NCI-H2196 (cell line): ENCODE results near the gene CCDC80.
"Not testable (repeated sequence)": the region's sequence is repeated elsewhere in the genome, so short reads cannot be mapped to it uniquely, and the experiment has no call there.

Experiments
- DNase-seq: peaks from one replicate; lab custom pipeline; 2025; ENCODE audit not compliant: unreplicated experiment; lab: John Stamatoyannopoulos, UW

CCDC80 gene

DNA sequence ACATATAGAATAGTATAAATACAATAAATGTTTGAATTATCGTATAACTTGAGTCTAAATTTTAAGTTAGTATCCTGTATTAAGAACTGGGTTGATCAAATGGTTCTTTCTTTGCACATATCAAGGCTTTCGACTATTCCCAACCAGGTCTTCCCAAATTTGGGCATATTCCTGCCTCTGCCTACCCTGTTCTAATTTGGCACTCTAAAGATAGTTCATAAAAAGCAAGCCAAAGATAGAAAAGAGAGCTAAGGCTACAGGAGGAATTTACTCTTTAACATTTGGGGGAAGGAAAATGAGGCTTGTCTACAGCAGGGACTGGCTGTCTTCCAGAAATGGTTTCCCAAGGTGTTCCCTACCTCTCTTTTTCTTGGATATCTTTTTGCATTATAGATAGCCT lies 43.0 kb downstream of the CCDC80 start:
- DNase-seq: no peak

DNA sequence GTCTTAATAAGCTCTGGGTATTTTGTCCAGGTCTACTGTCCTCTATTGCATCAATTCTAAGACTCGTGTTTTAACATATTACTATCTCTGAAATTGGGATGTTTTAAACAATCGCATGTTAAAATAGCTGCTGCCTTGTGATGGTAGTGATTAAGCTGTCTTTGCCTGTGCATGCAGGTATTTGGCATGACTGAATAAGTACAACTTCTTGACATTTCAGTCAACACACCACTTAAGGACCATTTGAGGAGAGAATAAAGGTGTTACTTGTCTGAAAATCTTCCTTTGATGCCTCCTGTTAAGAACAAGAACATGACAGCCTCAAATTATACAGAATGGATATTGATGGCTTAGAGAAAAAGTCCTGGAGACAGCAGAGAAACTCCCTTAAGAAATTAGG lies 46.1 kb downstream of the CCDC80 start:
- DNase-seq: no peak

DNA sequence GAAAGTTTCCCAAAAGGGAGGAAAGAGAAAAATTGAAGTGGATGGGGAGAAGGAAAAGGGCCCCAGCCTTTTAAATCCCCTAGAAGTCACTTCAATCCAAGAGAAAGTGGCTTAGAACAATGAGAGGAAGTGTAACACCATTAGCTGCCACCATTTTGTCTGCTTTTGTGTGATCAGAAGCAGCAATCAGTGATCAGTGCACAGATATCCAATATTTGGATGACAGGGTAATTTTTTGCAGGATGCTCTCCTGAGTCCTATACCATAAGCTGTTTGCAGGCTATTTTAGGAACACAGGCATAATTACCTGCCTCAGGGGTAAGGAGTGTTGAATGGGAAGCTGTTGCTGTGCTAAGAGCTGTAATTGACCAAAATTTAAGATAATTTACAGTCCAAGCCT lies 47.7 kb downstream of the CCDC80 start:
- no peak for DNase-seq

DNA sequence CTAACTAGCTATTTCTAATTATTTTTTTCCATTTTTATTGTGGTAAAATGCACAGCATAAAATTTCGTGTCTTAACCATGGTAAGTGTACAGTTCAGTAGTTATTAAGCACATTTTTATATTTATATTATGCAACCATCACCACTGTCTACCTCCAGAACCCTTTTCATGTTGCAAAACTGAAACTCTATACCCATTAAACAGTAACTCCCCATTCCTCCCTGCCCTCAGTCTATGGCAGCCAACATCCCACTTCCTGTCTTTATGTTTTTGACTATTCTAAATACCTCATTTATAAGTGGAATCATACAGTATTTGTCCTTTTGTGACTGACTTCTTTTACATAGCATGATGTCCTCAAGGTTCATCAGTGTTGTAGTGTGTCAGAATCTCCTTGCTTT lies 53.6 kb downstream of the CCDC80 start:
- DNase-seq: no peak

DNA sequence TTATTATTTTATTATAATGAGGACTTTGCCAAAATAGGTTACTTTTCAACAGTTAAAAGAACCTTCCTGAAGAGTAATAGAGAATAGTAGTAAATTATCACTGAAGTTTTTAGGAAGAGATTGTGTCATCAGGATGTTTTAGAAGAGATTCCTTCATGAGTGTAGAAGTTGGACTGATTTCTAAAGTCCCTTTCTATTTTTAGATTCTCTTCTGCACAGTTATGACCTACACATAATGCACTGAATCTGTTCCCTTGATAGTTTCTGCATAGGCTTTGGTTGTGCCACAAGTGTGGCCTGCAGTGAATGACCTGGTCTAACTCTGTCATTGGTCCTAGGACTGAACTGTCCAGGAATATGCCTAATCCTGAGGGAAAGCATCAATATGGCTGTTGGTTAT lies 55.2 kb downstream of the CCDC80 start:
- no peak for DNase-seq

DNA sequence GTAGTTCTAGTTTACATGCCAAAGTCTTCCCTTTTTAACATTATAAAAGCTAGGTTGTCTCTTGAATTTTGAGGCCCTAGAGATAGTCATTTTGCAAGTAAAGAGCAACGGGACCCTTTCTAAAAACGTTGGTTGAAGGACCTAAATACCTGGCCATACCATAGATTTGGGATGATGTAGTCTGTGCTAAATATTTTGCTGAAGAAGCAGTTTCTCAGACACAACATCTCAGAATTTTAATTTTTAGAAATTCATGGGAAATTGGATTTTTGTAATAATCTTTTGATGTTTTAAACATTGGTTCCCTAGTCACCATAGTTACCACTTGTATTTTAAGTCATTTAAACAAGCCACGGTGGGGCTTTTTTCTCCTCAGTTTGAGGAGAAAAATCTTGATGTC lies 57.8 kb downstream of the CCDC80 start:
- DNase-seq: no peak

DNA sequence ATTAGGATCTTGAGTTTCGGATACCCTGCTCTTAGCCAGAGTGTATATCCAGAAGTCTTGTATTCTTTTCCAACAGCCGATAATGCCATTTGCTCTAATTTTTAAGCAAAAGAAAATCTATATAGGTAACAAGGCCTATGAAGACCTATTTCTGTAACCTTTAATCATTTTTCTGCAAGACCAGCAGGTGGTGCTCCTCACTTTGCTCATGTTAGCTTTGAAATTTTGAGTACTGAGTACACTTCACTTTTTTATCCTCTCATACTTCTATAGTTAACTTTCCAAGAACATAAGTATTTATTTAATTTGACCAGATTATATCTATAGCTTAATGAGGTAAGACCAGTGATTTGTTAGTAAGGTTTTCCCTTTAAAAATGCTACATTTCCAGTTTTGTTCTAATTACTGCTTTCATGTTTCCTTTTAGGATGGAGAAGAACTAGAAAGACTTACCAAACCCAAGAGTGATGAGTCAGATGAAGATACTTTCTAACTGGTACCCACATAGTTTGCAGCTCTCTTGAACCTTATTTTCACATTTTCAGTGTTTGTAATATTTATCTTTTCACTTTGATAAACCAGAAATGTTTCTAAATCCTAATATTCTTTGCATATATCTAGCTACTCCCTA lies 58.6 kb downstream of the CCDC80 start:
- peak; percentile 54 for DNase-seq

DNA sequence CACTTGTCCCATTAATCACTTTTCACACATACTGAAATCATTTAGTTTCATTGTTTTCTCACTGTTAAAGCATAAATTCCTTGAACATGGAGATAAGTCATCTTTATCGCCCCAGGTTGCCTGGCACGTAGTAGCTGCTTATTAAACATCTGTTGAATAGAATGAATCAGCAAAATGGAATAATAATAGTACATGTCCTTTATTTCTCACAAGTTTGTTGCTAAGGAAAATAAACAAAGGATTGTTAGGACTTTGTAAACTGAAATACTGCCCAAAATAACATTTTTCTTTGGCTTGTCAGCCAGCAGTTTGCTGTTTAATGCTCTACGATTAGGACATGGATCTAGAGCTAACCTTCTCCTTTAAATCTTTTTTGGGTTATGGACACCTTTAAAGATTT lies 61.2 kb downstream of the CCDC80 start:
- DNase-seq: no peak

DNA sequence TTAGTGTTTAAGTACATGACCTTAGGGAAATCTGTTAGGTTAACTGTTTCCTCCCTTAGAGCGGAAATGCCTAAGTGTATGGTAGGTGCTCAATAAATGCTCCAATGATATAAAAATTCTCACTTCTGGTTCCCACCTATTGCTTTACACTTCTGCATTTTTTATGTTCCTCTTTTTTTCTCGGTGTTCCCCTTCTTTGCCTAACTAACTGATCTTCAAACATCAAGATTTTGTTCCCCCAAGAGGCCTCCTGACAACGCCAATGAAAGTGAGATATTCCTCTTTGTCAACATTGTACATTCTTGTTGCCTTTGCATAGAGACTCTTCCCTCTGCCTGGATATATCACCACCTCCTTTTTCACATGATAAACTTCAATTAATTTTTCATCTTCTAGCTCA lies 61.7 kb downstream of the CCDC80 start:
- DNase-seq: no peak

DNA sequence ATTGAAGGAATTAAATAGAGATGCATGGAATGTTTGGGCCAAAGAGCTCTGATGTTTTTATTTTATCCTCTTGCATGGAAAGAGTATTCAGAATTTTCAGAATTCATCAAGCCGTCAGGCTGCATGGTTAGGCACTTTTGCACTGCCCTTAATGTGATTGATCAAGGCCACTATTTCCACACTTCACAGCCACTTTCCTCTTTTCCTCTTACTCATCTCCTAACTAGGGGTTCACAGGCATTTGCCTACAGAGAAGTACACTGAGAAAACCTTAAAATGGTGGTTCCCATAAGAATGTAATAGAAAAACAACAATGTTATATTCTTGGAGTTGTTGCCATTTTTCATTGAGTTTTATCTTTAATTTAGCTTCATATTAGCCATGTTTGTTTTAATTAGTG lies 68.2 kb downstream of the CCDC80 start:
- DNase-seq: no peak

DNA sequence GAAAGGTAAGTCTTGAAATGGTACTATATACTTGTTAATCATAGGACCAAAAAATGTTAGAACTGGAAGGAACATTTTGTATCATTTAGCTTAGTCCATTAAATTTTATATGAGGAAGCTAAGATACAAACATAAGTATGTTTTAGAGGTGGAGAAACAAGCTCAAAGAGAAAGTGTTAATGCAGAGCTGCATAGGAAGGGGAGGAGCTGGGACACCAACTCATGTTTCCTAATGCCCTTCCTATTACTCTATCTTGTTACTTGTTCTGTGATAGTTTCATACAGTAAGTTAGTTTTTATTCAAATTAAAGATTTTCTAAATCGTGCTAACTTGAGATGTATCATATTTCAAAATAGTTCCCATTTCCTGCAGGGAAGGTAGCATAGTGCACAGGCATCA lies 71.7 kb downstream of the CCDC80 start:
- DNase-seq: no peak

DNA sequence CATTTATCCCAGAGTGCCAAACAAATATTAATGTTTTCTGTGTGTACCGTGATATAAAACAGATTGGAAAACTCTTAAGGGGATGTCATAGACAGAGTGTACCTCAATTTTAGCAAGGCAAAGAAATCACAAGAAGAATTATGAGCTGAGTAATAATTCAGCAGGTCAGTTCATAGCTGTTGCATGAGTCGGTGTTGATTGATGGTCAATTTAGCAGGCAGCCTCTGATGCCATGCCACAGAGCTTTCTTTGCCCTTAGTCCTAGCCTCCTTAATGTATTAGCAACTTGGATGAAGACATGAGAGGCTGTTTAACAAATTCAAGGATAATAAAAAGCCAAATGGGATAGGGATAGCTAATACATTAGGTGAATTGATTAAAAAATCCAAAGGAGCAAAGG lies 72.3 kb downstream of the CCDC80 start:
- no peak for DNase-seq

DNA sequence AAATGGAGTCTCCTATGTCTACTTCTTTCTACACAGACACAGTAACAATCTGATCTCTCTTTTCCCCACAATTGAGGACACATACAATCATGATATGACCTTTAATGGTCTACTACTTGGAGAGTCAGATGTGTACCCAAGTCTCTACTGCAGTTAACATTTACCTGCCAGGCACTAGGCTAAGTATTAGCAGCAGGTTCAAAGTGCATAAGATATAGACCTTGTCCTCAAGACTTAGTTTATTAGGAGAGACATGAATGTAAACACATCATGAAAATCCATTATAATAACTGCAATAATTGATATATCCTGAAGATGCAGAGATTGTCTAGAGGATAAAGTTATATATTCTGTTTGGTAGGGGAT lies 76.0 kb downstream of the CCDC80 start:
- DNase-seq: no peak

DNA sequence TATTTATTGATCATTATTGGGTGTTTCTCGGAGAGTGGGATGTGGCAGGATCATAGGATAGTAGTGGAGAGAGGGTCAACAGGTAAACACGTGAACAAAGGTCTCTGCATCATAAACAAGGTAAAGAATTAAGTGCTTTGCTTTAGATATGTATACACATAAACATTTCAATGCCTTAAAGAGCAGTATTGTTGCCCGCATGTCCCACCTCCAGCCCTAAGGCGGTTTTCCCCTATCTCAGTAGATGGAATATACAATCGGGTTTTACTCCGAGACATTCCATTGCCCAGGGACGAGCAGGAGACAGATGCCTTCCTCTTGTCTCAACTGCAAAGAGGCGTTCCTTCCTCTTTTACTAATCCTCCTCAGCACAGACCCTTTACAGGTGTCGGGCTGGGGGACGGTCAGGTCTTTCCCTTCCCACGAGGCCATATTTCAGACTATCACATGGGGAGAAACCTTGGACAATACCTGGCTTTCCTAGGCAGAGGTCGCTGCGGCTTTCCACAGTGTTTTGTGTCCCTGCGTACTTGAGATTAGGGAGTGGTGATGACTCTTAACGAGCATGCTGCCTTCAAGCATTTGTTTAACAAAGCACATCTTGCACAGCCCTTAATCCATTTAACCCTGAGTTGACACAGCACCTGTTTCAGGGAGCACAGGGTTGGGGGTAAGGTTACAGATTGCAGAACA lies 76.5 kb downstream of the CCDC80 start:
- not testable (repeated sequence) for DNase-seq

DNA sequence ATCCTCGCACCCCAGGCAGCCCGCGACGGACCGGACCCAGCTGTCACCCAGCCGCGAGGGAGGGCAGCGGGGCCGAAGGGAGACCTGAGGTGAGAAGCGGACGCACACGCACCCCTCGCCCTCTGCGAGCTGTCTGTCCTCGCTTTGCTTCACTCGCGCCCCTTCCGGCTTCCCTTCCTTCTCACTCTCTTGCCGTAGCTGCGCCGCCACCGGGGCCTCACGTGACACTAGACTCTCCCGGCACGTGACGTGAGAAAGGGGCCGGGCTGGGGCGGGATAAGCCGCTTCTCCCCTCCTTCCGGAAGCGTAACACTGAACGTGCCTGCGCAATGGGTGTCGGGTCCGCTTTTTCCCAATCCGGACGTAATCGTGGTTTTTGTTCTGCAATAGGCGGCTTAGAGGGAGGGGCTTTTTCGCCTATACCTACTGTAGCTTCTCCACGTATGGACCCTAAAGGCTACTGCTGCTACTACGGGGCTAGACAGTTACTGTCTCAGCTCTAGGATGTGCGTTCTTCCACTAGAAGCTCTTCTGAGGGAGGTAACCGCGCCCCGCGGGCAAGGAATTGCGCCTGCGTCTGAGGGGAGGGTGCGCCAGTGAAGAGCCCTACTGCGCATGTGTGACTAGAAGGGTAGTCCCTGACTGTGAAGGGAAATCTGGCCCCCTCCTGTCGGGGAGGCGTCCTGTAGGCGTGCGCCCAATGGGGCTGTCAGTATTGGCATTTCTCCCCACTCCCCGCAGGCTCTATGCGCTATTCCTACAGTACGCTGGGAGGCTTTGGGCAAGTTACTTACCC lies 79.0 kb downstream of the CCDC80 start, which contains the start of the genes ATG3 and SLC35A5:
Gene ATG3 (minus strand): TSS at position 229 of the 796 bp plus-strand sequence. CDS start 434 bp downstream, outside the sequence.
Gene SLC35A5 (plus strand): TSS at position 312 of the 796 bp plus-strand sequence. CDS start 1,359 bp downstream, outside the sequence.
- DNase-seq: peak; percentile 99

DNA sequence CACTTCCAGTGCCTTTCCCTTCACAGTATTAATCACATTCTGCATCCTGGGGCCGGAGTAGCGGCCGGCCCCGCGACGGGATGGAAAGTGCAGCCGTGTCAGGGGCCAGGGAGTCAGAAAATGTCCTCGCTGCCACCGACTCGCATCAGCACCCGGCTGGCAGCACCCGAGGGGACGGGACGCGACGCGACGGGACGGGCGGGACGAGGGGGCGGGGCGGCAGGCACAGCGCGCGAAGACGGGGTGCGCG lies 79.5 kb downstream of the CCDC80 start:
- peak; percentile 78 for DNase-seq

DNA sequence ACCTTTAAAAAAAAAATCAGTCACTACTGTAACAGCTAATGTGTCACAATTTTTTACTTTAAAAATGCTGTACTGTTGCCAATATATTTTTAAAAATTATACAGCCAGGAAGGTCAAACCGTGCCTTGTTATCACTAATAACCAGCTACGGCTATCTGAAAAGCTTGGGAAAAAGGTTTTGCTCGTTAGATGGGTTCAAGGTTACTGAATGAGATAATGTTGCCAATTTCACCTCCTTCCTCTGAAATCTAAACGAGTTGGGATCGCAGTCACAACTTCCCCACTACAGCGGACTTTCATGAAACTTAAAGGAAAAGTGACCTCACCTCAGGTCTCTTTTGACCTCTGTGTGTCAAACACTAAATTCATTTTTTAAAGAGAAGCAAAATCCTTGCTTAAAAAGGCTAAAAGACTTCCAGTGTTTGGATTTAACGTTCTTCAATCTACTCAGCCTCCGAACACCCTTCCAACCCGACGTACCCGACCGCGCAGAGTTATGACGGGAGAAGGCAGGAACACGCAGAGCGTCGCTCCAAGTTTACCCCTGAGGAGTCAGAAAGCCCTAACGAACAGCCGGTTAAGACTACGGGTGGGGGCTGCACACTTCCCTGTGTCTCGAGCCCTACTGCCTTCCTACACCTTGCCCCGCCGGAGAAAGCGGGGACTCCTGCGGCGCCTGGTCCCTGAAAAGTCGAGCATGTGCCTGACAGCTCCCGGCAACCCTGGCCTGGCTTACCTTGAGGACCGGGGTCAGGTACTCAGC lies 80.0 kb downstream of the CCDC80 start:
- DNase-seq: peak; percentile 81

DNA sequence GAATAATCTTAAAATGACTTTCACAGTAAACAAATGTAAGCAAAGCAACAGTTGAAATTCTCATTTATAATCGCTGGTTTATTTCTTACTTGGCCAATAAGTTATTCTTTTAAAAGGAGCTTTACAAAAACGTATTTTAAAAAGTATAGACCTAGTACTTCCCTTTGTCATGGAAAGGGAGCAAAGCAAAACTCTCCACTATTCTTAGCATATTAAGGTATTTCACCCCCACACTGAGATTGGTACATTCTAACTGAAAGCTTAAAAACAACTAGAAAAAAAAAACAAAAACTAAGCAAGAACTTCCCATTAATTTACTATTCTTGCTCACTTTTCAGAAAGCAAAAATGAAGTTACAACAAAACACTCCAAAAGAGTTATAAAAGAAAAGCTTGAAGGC lies 80.6 kb downstream of the CCDC80 start:
- no peak for DNase-seq

DNA sequence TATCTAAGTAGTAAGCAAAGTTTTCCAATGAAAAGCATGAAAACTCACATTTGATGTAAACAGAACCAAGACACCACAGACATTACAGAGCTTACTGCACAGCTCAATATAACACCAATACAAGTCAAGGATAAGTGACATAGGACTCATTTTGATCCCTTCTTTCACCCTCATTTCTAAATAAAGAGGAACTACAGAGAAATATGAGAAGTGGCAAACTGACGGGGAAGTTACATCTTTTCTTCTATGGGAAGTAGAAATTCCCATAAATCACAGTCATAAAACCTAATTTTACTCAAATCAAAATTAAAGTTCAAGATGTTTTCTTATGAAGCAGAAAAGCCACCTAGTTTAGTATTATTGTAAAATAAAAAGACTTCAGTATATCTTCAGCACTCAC lies 83.0 kb downstream of the CCDC80 start:
- no peak for DNase-seq

DNA sequence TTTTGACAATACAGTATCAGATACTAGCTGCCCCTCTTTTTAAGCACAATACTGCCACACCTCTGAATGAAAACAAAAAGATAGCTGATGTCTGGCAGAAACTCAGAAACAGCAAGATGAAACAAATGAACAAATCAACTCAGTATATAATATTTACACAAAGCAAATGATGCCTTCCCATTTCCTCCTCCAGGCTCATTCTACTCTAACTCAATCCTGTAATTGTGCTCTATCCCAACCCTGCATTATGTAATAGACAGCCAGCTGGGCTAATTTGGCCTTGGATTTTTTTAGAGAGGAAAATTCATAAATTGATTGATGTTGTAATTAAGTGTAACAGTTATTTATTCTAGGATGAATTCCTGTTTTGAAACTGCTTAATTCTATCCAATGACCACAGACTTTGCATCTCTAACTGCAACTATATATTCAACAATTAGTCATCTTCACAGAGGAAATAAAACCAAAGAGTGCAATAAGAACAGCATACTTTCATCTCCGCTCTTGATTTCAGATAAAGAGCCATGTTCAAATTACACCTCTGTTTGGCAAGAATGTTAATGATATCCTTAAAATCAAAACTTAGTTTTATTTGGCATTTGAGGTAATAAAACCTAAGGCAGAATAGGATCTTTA lies 85.3 kb downstream of the CCDC80 start:
- no peak for DNase-seq

DNA sequence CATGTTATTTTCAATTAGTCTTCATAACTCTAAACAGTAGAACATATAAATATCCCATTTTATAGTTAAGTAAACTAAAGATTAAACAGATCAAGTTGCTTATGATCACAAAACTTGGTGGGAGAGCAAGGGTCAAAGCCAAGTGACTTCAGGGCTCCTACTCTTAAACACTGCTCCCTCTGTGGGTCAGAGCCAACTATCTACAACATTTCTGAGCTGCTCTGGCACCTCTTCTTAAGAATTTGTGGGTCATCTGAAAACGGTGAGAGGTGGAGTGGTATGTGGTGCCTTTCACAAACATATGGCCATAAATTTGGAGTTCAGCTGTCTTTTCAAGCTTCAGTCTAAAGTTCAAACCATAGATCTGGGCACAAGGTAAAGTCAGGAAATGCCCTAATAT lies 90.1 kb downstream of the CCDC80 start:
- no peak for DNase-seq
